Measurements from ENCODE around the gene ZKSCAN5. TPM values are rescaled to one million over a fixed set of nuclear protein-coding genes. Genes with fewer than 3 reads are reported as not detected.
"Not testable (repeated sequence)": the region's sequence is repeated elsewhere in the genome, so short reads cannot be mapped to it uniquely, and the experiment has no call there.

Gene ZKSCAN5
- total RNA-seq, 1 experiment from 2014 or later: 6.7 TPM

GRCh38 chr7:99490878-99491277, 13.6 kb upstream of the ZKSCAN5 start:
- DNase-seq (ENCODE audit: low read depth): no peak
- in situ Hi-C loops (cut with HindIII; ENCODE audit: low pct_unique_long_range_greater_than_20kb, low sequenced_read_pairs): no loop called here

GRCh38 chr7:99493823-99494222, 10.6 kb upstream of the ZKSCAN5 start:
- in situ Hi-C loops (cut with HindIII; ENCODE audit: low pct_unique_long_range_greater_than_20kb, low sequenced_read_pairs): no loop called here
- DNase-seq (ENCODE audit: low read depth): peak; percentile 13

GRCh38 chr7:99497766-99498545, 6.5 kb upstream of the ZKSCAN5 start:
- no peak for DNase-seq (ENCODE audit: low read depth)
- in situ Hi-C loops (cut with HindIII; ENCODE audit: low pct_unique_long_range_greater_than_20kb, low sequenced_read_pairs): no loop called here

GRCh38 chr7:99498546-99498944, 5.9 kb upstream of the ZKSCAN5 start:
- in situ Hi-C loops (cut with HindIII; ENCODE audit: low pct_unique_long_range_greater_than_20kb, low sequenced_read_pairs): no loop called here
- DNase-seq (ENCODE audit: low read depth): no peak

GRCh38 chr7:99499371-99499720, 5.1 kb upstream of the ZKSCAN5 start:
- in situ Hi-C loops (cut with HindIII; ENCODE audit: low pct_unique_long_range_greater_than_20kb, low sequenced_read_pairs): no loop called here
- DNase-seq (ENCODE audit: low read depth): peak; percentile 30

GRCh38 chr7:99499721-99500636, 4.5 kb upstream of the ZKSCAN5 start, which contains the start of gene ZNF394:
ZNF394 (minus strand) TSS chr7:99500281; CDS start chr7:99500093, 188 bp downstream.
- in situ Hi-C loops (cut with HindIII; ENCODE audit: low pct_unique_long_range_greater_than_20kb, low sequenced_read_pairs): no loop called here

GRCh38 chr7:99500637-99501009, 3.8 kb upstream of the ZKSCAN5 start:
- in situ Hi-C loops (cut with HindIII; ENCODE audit: low pct_unique_long_range_greater_than_20kb, low sequenced_read_pairs): no loop called here

More at GRCh38 chr7:99499721-99500636, 4.5 kb upstream of the ZKSCAN5 start, which contains the start of gene ZNF394:
- DNase-seq (ENCODE audit: low read depth): peak; percentile 86

GRCh38 chr7:99501236-99501635, 3.2 kb upstream of the ZKSCAN5 start:
- in situ Hi-C loops (cut with HindIII; ENCODE audit: low pct_unique_long_range_greater_than_20kb, low sequenced_read_pairs): not testable (repeated sequence)
- DNase-seq (ENCODE audit: low read depth): peak; percentile 30

More at GRCh38 chr7:99500637-99501009, 3.8 kb upstream of the ZKSCAN5 start:
- no peak for DNase-seq (ENCODE audit: low read depth)

- in situ Hi-C loops (cut with HindIII; ENCODE audit: low pct_unique_long_range_greater_than_20kb, low sequenced_read_pairs): no loop called here
- DNase-seq (ENCODE audit: low read depth): no peak
These were observed 220 bp upstream of the ZKSCAN5 start for GRCh38 chr7:99504281-99504602.

GRCh38 chr7:99505324-99505662, 831 bp downstream of the ZKSCAN5 start:
- in situ Hi-C loops (cut with HindIII; ENCODE audit: low pct_unique_long_range_greater_than_20kb, low sequenced_read_pairs): no loop called here
- DNase-seq (ENCODE audit: low read depth): no peak

GRCh38 chr7:99514050-99514449, 9.6 kb downstream of the ZKSCAN5 start:
- in situ Hi-C loops (cut with HindIII; ENCODE audit: low pct_unique_long_range_greater_than_20kb, low sequenced_read_pairs): no loop called here

GRCh38 chr7:99521399-99521798, 16.9 kb downstream of the ZKSCAN5 start:
- in situ Hi-C loops (cut with HindIII; ENCODE audit: low pct_unique_long_range_greater_than_20kb, low sequenced_read_pairs): no loop called here
- DNase-seq (ENCODE audit: low read depth): no peak

More at GRCh38 chr7:99514050-99514449, 9.6 kb downstream of the ZKSCAN5 start:
- no peak for DNase-seq (ENCODE audit: low read depth)

- no peak for DNase-seq (ENCODE audit: low read depth)
These were observed 21.4 kb downstream of the ZKSCAN5 start for GRCh38 chr7:99525713-99526440.

GRCh38 chr7:99531354-99531765, 26.9 kb downstream of the ZKSCAN5 start:
- peak; percentile 19 for DNase-seq (ENCODE audit: low read depth)
- in situ Hi-C loops (cut with HindIII; ENCODE audit: low pct_unique_long_range_greater_than_20kb, low sequenced_read_pairs): no loop called here

More at GRCh38 chr7:99525713-99526440, 21.4 kb downstream of the ZKSCAN5 start:
- in situ Hi-C loops (cut with HindIII; ENCODE audit: low pct_unique_long_range_greater_than_20kb, low sequenced_read_pairs): no loop called here

- no peak for DNase-seq (ENCODE audit: low read depth)
- in situ Hi-C loops (cut with HindIII; ENCODE audit: low pct_unique_long_range_greater_than_20kb, low sequenced_read_pairs): no loop called here
These were observed 31.2 kb downstream of the ZKSCAN5 start for GRCh38 chr7:99535667-99536066.

- DNase-seq (ENCODE audit: low read depth): no peak
- in situ Hi-C loops (cut with HindIII; ENCODE audit: low pct_unique_long_range_greater_than_20kb, low sequenced_read_pairs): no loop called here
These were observed 34.9 kb downstream of the ZKSCAN5 start for GRCh38 chr7:99539213-99539811.

GRCh38 chr7:99540542-99540941, 36.1 kb downstream of the ZKSCAN5 start:
- DNase-seq (ENCODE audit: low read depth): no peak
- in situ Hi-C loops (cut with HindIII; ENCODE audit: low pct_unique_long_range_greater_than_20kb, low sequenced_read_pairs): no loop called here

GRCh38 chr7:99541212-99541611, 36.8 kb downstream of the ZKSCAN5 start:
- in situ Hi-C loops (cut with HindIII; ENCODE audit: low pct_unique_long_range_greater_than_20kb, low sequenced_read_pairs): no loop called here
- DNase-seq (ENCODE audit: low read depth): no peak
